T-helper 9 cell (primary cell): ENCODE data around the gene MZT2A.
"Not testable (repeated sequence)": the region's sequence is repeated elsewhere in the genome, so short reads cannot be mapped to it uniquely, and the experiment has no call there.

Source experiments
- DNase-seq: peaks from one replicate; pipeline ENCODE4 v3.0.0-alpha.2; 2020

MZT2A gene

GRCh38 chr2:131490616-131491468 is 1.4 kb downstream of the MZT2A start:
- peak; percentile 15 for DNase-seq

- no peak for DNase-seq
These were observed 3.6 kb downstream of the MZT2A start for GRCh38 chr2:131488306-131489205.

- not testable (repeated sequence) for DNase-seq
These were observed 5.8 kb downstream of the MZT2A start for GRCh38 chr2:131486201-131486902.

- DNase-seq = not testable (repeated sequence)
These were observed 7.2 kb downstream of the MZT2A start for GRCh38 chr2:131484906-131485460.

- not testable (repeated sequence) for DNase-seq
These were observed 8.0 kb downstream of the MZT2A start for GRCh38 chr2:131483981-131484820.

- not testable (repeated sequence) for DNase-seq
These were observed 9.6 kb downstream of the MZT2A start for GRCh38 chr2:131482506-131483155.

- not testable (repeated sequence) for DNase-seq
These were observed 11.8 kb downstream of the MZT2A start for GRCh38 chr2:131480351-131480750.

GRCh38 chr2:131478850-131479461 is 13.2 kb downstream of the MZT2A start:
- not testable (repeated sequence) for DNase-seq

GRCh38 chr2:131478074-131478849 is 13.9 kb downstream of the MZT2A start:
- not testable (repeated sequence) for DNase-seq

GRCh38 chr2:131477227-131477626 is 15.0 kb downstream of the MZT2A start:
- DNase-seq = not testable (repeated sequence)

- not testable (repeated sequence) for DNase-seq
These were observed 15.8 kb downstream of the MZT2A start for GRCh38 chr2:131476363-131476762.

- DNase-seq = no peak
These were observed 16.4 kb downstream of the MZT2A start, which contains the start of gene TUBA3D for GRCh38 chr2:131475831-131476230. Gene TUBA3D (plus strand): TSS chr2:131476119. CDS start chr2:131476200, 81 bp downstream.

GRCh38 chr2:131473266-131473665 is 18.9 kb downstream of the MZT2A start:
- not testable (repeated sequence) for DNase-seq

GRCh38 chr2:131471624-131472023 is 20.6 kb downstream of the MZT2A start:
- DNase-seq = not testable (repeated sequence)

- DNase-seq = not testable (repeated sequence)
These were observed 21.3 kb downstream of the MZT2A start for GRCh38 chr2:131470944-131471343.

- not testable (repeated sequence) for DNase-seq
These were observed 24.5 kb downstream of the MZT2A start for GRCh38 chr2:131467722-131468121.

GRCh38 chr2:131454914-131455313 is 37.3 kb downstream of the MZT2A start:
- DNase-seq = not testable (repeated sequence)

- DNase-seq = not testable (repeated sequence)
These were observed 40.8 kb downstream of the MZT2A start for GRCh38 chr2:131451265-131451949.

GRCh38 chr2:131447981-131448380 is 44.2 kb downstream of the MZT2A start:
- not testable (repeated sequence) for DNase-seq
